ENCODE results near the gene PDX1.

The PDX1 gene

DNA sequence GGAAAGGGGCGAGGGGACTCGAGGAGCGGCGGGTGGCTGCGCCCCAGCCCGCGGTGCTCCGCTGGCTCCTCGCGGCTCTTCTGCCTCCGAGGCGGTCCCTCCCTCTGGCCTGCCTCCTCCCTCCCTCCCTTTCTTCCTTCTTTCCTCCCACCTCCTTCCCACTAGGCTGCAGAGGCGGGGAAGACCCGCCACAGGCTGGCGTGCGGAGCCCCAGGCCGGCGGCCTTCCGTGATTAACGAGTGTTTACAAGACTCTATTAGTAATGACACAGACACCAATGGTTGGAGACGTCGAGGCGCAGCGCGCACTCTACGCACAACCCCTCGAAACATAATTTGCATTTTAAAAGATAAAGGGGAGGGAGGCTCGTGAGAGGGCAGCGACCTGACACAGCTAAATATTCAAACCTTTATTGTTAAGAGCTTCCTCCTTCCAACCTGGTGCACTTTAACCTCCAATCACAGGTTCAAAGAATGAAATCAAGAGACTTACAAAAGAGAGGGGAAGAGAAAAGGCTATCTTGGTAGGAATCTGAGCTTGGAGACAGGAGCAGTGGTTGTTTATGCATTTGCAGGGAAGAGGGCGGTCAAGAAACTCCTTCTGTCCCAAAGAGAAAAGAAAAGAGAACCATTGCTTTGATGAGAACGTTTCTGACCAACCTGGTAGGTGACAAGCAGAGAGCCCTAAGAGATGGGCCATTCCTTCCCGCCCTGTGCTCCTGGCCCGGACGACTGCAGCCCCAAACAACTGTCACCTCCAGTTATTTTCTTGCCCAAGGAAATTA lies 49.5 kb downstream of the PDX1 start, which contains the start of gene CDX2:
Gene CDX2 (minus strand): TSS at position 234 of the 784 bp plus-strand sequence. CDS start 309 bp downstream, outside the sequence.
- DNase-seq (ENCODE audit: extremely low read depth in 1 of 2, low read depth in 1 of 2), result no peak

- no peak for DNase-seq (ENCODE audit: extremely low read depth in 1 of 2, low read depth in 1 of 2)
Measured at GRCh38 chr13:27969866-27970229, 50.0 kb downstream of the PDX1 start.

DNA sequence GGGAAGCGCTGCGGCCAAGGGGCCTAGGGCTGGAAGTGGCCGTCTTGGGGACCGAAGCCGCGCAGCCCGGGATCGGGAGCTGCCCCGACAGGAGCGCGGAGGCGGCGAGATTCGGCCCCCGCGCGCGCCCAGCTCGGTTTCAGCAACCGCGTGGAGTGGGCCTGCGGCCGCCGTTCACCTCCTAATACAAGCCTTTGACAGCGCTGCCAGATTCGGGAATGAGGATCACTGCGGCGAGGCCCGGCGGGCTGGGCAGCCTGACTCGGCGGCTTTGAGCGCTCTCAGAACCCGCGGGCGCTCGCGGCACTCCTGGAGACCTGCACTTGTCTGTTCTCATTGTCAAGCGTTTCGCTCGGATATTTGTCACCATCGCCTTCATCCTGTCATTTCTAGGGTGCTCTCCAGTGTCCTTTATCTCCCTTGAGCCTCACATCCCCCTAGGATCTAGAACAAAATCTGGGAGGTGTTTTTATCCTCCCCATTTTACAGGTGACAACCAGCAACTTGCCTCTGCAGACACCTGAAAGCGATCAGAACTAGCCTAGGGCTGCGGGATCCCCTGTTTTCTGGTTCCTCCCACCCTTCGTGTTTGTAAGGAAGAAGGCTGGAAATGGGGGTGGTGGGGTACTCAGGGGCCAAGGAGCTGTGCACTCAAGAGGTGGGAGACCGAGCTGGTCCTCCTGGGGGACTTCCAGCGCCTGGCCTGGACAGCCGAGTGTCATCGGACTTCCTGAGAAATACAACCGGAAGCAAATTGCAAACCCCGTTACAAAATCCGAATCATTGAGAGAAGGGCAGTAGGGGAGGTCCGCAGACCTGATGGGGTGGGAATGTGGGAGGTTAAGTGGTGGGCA lies 50.8 kb downstream of the PDX1 start:
- DNase-seq (ENCODE audit: extremely low read depth in 1 of 2, low read depth in 1 of 2), result no peak

DNA sequence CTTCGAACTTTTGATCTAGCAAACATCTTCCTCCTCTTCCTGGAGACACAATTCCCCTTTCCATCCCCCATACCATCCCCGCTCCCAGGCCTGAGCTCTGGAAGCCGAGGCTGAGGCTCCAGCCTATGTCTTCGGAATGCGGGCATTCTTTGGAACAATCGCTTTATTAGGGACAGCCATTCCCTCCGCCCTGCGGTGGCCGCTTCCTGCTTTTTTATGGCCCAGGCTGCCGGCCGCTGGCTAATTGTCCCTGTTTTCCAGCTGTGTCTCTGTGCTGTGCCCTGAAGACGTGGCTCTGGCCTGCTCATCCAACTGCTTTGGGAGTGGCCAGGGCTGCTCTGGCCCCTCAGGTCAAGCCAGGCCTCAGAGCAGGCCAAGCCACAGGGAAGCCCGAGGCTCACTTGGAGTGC lies 51.4 kb downstream of the PDX1 start:
- DNase-seq (ENCODE audit: extremely low read depth in 1 of 2, low read depth in 1 of 2), result no peak

GRCh38 chr13:27971776-27972477 lies 52.1 kb downstream of the PDX1 start:
- no peak for DNase-seq (ENCODE audit: extremely low read depth in 1 of 2, low read depth in 1 of 2)

- no peak for DNase-seq (ENCODE audit: extremely low read depth in 1 of 2, low read depth in 1 of 2)
Measured at GRCh38 chr13:27972478-27972820, 52.6 kb downstream of the PDX1 start.

DNA sequence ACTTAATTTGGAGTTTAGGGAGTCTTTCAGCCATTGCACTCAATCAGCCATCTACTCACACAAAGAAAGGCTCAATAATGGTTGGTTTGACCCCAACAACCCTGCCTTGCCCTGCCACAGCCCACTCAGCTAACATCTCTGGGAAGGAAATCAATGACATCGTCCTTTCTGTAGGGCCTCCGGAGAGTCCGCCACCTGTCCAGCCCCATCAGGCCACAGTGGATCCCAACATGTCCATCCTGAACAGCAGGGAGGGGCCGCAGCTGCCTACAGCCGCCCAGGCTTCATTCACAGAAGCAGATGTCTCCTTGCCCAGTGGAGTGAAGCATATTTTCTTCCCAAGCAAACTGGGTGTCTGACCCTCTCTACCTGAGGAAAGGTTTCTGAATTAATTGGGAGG lies 53.5 kb downstream of the PDX1 start:
- DNase-seq (ENCODE audit: extremely low read depth in 1 of 2, low read depth in 1 of 2), result no peak

DNA sequence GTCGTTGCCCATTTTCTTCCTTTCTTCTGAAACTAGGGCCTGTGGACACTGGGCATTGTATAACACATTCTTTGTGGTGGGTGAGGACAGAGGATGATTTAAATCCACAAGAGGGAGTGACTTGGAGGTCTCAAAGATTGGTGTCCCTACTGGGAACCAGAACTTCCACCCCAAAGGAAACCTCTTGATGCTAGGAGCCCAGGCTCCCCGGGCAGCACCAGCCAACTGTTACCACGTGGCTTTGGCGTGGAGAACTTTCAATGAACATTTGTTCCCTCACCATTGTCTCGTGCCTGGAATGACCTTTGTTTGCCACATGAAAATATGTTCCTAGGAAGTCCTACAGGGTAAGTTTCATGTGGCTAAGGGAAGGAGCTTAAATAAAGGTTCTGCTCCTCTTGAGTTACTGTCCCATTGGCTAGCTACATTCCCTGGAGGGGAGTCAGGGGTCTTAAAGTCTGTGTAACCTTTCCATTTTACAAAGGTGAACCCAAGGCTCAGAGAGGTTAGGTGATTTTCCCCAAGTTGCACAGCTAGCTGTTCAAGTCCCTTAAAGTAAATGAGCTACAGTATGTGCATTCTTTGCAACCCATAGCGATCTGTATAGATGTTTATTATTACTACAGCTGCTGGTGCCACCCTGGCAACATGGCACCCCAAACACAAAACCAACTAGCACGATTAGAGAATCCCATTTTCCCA lies 54.3 kb downstream of the PDX1 start:
- DNase-seq (ENCODE audit: extremely low read depth in 1 of 2, low read depth in 1 of 2), result no peak

Data from activated CD8-positive, alpha-beta memory T cell treated with anti-CD3 and anti-CD28 coated beads for 1 hour (primary cell).